Psoas muscle (tissue), 8 donors: Measurements from ENCODE around the gene CDHR2. TPM values are rescaled to one million over a fixed set of nuclear protein-coding genes. Genes with fewer than 3 reads are reported as not detected.

Experiments used
- ATAC-seq, 4 donors: fragments of 200-7000 bp; cut with Tn5 transposase; one replicate each; pipeline ENCODE4 v1.9.1; 2020; ENCODE audit warnings: moderate library complexity in 3 of 4, mild to moderate bottlenecking in 2 of 4
- DNase-seq, 2 donors: peaks; one replicate each; pipeline ENCODE4 v3.0.0-alpha.2; 2020
- H3K27ac ChIP-seq: fragments of 200-600 bp; one replicate; pipeline ENCODE4 v1.8.0; 2022
- H3K27me3 ChIP-seq, 3 donors: fragments of 200-600 bp in 1 of 3; one replicate each; pipeline versions ENCODE4 v1.6.1 to v1.8.0; 2013 to 2022; ENCODE audit warnings: low read length in 2 of 3, mild to moderate bottlenecking in 2 of 3, moderate library complexity in 1 of 3; ENCODE audit not compliant: insufficient read depth in 3 of 3
- H3K36me3 ChIP-seq, 2 donors: fragments of 200-600 bp in 1 of 2; one replicate each; pipeline versions ENCODE4 v1.6.1 to v1.8.0; 2013 to 2022; ENCODE audit warnings: low read depth in 1 of 2, mild to moderate bottlenecking in 1 of 2, moderate library complexity in 1 of 2; ENCODE audit not compliant: insufficient read depth in 1 of 2
- H3K4me1 ChIP-seq: fragments of 200-600 bp; one replicate; pipeline ENCODE4 v1.8.0; 2022
- H3K4me3 ChIP-seq: fragments of 200-600 bp; one replicate; pipeline ENCODE4 v1.8.0; 2022; ENCODE audit warnings: mild to moderate bottlenecking
- H3K9me3 ChIP-seq: fragments of 200-600 bp; one replicate; pipeline ENCODE4 v1.8.0; 2022
- WGBS, 3 donors: extraction: QIAGEN DNeasy Blood & Tissue Kit; methylation state at CpG; one replicate each; pipeline versions ENCODE4 v1.1.6 to v1.1.7; 2013; 5-methylcytosine and 5-hydroxymethylcytosine counted together
- intact Hi-C, 2 donors: fragments of 100-400 bp; cut with DNase I; formaldehyde crosslinking; loops; one replicate each; pipeline versions ENCODE4 v1.11.0 to v1.14.2; 2022
- polyA plus RNA-seq, 3 donors: library from polyadenylated mRNA; stranded (reverse); fragments of 200-250 nt; gene quantifications; one replicate each; pipeline ENCODE4 v1.2.3, GENCODE V29; 2013
- total RNA-seq, 4 donors: library from RNA; stranded (reverse); fragmentation: NEBNext Ultra II Directional in 2 of 4; extraction: Animal tissue kit (Norgen Biotek cat#: 25700) in 2 of 4; gene quantifications; one replicate each; pipeline versions ENCODE4 v1.2.1 to v1.2.4, GENCODE V29; 2021 to 2023
- TF ChIP-seq, protein P1 (sequence below): fragments of 200-600 bp; IDR thresholded peaks from one replicate; pipeline ENCODE4 v1.8.0; 2022; ENCODE audit warnings: antibody characterized with exemption
- donor health status: healthy with polysubstance abuse.
- donor health status: DM: no; HTN: no; CAD: no; lungs with moderate emphysema.
- donor health status: Bipolar disorder and iron deficiency.
- donor health status: healthy.
- donor health status: DM: yes; HTN: yes; CAD: no.
- donor health status: DM: no; HTN: no; CAD: no.
- donor health status: DM: no; HTN: no; CAD: no.
- donor health status: DM: yes; HTN: yes; CAD: no.

Gene CDHR2
- total and polyA plus RNA-seq, 7 donors = 0.03 to 0.30 (median 0.14) TPM; not detected in 3

DNA sequence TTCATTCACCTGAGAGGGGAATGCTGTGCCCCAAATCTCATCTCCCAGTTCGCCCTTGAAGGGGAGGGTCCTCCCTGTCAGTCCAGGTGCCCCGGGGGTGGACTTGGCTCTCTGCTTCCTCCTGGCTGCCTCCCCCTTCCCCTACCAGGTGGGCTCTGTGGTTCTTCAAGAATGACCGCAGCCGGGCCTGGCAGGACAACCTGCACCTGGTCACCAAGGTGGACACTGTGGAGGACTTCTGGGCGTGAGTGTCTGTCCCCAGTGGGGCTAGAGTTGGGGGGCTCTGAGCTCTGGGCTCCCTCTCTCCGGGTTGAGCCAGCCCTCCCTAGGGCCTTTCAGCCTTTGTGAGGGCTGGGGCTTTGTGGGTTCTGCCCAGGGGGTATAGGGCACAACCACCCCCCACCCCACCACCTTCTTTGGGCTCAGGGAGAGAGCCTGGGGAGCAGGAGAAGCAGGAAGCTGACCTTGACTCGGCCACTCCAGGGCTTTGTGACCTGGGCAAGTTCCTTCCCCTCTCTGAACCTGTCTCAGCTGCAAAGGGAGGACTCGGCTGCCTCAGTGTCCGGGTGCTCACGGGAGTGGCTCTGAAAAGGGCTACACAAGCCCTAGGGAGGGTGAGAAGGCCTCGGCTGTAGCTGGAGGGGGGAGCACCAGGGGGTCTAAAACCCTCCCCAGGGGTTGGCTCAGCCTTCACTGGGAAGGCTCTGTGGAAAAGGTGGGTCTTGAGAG is 94.5 kb downstream of the CDHR2 start:
- intact Hi-C loops = no loop called here
- TF ChIP-seq, protein P1, sequence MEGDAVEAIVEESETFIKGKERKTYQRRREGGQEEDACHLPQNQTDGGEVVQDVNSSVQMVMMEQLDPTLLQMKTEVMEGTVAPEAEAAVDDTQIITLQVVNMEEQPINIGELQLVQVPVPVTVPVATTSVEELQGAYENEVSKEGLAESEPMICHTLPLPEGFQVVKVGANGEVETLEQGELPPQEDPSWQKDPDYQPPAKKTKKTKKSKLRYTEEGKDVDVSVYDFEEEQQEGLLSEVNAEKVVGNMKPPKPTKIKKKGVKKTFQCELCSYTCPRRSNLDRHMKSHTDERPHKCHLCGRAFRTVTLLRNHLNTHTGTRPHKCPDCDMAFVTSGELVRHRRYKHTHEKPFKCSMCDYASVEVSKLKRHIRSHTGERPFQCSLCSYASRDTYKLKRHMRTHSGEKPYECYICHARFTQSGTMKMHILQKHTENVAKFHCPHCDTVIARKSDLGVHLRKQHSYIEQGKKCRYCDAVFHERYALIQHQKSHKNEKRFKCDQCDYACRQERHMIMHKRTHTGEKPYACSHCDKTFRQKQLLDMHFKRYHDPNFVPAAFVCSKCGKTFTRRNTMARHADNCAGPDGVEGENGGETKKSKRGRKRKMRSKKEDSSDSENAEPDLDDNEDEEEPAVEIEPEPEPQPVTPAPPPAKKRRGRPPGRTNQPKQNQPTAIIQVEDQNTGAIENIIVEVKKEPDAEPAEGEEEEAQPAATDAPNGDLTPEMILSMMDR = no peak
- H3K36me3 ChIP-seq = no peaks in the 10 kb centered on the region
- no peaks in the 10 kb centered on the region for H3K27me3 ChIP-seq
- H3K4me1 ChIP-seq = peaks cover 16% of the 10 kb centered on the region
- H3K27ac ChIP-seq = no peak overlapping the region
- ATAC-seq (no peak), DNase-seq (no peak)
- H3K4me3 ChIP-seq = no peak overlapping the region
- 77 to 87% (median 82%) methylated on average over 11 of the region's 11 CpGs for WGBS, 3 donors
- H3K9me3 ChIP-seq = no peaks in the 10 kb centered on the region

DNA sequence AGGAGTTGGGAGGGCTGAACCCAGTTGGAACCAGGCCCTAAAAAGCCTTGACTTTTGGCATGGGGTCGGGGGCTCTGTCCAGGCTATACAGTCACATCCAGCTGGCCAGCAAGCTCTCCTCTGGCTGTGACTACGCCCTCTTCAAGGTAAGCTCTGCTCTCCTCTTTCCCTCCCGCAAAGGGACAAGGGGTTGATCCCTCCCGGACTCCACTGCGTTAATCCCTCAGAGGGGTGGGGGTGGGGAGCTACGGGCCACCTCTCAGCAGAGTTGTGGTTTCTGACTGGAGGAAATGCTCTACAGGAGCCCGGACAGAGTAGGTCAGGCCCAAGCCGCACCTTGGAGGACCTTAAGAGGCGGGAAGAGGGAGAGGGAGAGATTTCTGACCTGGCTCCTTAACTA is 95.2 kb downstream of the CDHR2 start:
- H3K9me3 ChIP-seq = no peaks in the 10 kb centered on the region
- H3K36me3 ChIP-seq = no peaks in the 10 kb centered on the region
- no peak overlapping the region for H3K4me3 ChIP-seq
- peaks cover 16% of the 10 kb centered on the region for H3K4me1 ChIP-seq
- no peak overlapping the region for H3K27ac ChIP-seq
- 75 to 81% (median 77%) methylated on average over 9 of the region's 9 CpGs for WGBS, 3 donors
- H3K27me3 ChIP-seq = no peaks in the 10 kb centered on the region
- no peak for ATAC-seq
- no peak for DNase-seq
- intact Hi-C loops = no loop called here
- TF ChIP-seq, protein P1 = no peak

DNA sequence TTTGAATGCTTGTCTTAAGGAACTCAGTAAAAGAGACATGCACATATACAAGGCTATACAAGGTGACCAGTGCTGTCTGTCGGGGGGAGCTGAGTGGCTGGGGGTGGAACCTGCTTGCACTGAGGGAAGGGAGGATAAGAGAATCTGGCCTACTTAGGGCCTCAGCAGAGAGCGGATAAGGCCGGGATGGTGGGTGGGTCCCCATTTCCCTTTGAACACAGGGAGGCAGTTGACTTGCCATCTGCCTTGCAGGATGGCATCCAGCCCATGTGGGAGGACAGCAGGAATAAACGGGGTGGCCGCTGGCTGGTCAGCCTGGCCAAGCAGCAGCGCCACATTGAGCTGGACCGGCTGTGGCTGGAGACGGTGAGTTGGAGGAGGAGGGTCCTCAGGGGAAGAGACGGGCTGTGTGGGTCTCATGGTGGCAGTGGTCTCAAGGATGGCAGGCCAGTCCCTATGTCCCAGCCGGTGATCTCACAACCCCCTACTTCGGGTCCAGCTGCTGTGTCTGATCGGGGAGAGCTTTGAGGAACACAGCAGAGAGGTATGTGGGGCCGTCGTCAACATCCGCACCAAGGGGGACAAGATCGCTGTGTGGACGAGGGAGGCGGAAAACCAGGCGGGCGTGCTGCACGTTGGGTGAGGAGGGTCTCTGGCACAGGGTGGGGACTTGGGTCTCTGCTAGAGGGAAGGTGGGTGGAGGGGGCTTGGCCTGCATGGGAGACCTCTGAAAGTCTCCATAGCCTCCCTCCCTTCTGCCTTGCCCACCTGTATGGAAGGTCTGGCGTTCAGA is 95.9 kb downstream of the CDHR2 start:
- Histone ChIP-seq H3K9me3 (no peaks in the 10 kb centered on the region), H3K4me3 (no peak overlapping the region), H3K4me1 (peaks cover 16% of the 10 kb centered on the region), H3K27ac (no peak overlapping the region), H3K36me3 (no peaks in the 10 kb centered on the region), H3K27me3 (no peaks in the 10 kb centered on the region)
- TF ChIP-seq, protein P1 = no peak
- DNase-seq (no peak), ATAC-seq (no peak)
- intact Hi-C loops = loop anchor here (5.0 kb wide), 2 partner anchors 33 to 73 kb away; partner anchors contain the start of gene GPRIN1 (in 1 of the 2)
- WGBS, 3 donors = 82 to 89% (median 87%) methylated on average over 22 of the region's 22 CpGs

Other genes with a start within 250 kb of the CDHR2 start
- 100 to 1,000 TPM in 1 of 4 donors, 10 to 100 TPM in 3; 46.9 to 201 (median 74.3) TPM for gene KIAA1191, start 187.6 kb upstream of the CDHR2 start, total RNA-seq
- 10 to 100 TPM; 27.0 to 70.4 (median 42.5) TPM for gene KIAA1191, start 187.6 kb upstream of the CDHR2 start, polyA plus RNA-seq
- gene ARL10, start 183.9 kb upstream of the CDHR2 start, total RNA-seq = 1 to 10 TPM; 3.1 to 6.6 (median 5.0) TPM
- gene ARL10, start 183.9 kb upstream of the CDHR2 start, polyA plus RNA-seq = 1 to 10 TPM; 1.6 to 5.3 (median 3.9) TPM
- gene NOP16, start 160.7 kb upstream of the CDHR2 start, total RNA-seq = 10 to 100 TPM; 35.6 to 76.2 (median 59.9) TPM
- gene NOP16, start 160.7 kb upstream of the CDHR2 start, polyA plus RNA-seq = 100 to 1,000 TPM in 1 of 3 donors, 10 to 100 TPM in 2; 87.5 to 206 (median 90.4) TPM
- gene HIGD2A, start 160.6 kb upstream of the CDHR2 start, total RNA-seq = 100 to 1,000 TPM; 181 to 215 (median 212) TPM
- 100 to 1,000 TPM; 223 to 429 (median 332) TPM for gene HIGD2A, start 160.6 kb upstream of the CDHR2 start, polyA plus RNA-seq
- gene CLTB, start 132.8 kb upstream of the CDHR2 start, total RNA-seq = 100 to 1,000 TPM; 162 to 223 (median 217) TPM
- gene CLTB, start 132.8 kb upstream of the CDHR2 start, polyA plus RNA-seq = 100 to 1,000 TPM; 246 to 413 (median 340) TPM
- gene FAF2, start 101.0 kb upstream of the CDHR2 start, total RNA-seq = 10 to 100 TPM; 11.0 to 22.8 (median 14.4) TPM
- gene FAF2, start 101.0 kb upstream of the CDHR2 start, polyA plus RNA-seq = 10 to 100 TPM in 2 of 3 donors, 1 to 10 TPM in 1; 8.4 to 20.4 (median 14.7) TPM
- 10 to 100 TPM; 14.2 to 22.4 (median 16.5) TPM for gene RNF44, start 11.9 kb upstream of the CDHR2 start, total RNA-seq
- 10 to 100 TPM in 1 of 3 donors, 1 to 10 TPM in 2; 5.6 to 10.1 (median 8.3) TPM for gene RNF44, start 11.9 kb upstream of the CDHR2 start, polyA plus RNA-seq
- gene GPRIN1, start 60.8 kb downstream of the CDHR2 start, total RNA-seq = under 1 TPM; 0.21 to 0.71 (median 0.37) TPM
- 1 to 10 TPM in 1 of 3 donors, under 1 TPM in 2; 0.18 to 1.2 (median 0.23) TPM for gene GPRIN1, start 60.8 kb downstream of the CDHR2 start, polyA plus RNA-seq
- 1 to 10 TPM in 1 of 4 donors, under 1 TPM in 3; 0.32 to 1.2 (median 0.78) TPM for gene SNCB, start 81.2 kb downstream of the CDHR2 start, total RNA-seq
- gene SNCB, start 81.2 kb downstream of the CDHR2 start, polyA plus RNA-seq = under 1 TPM; 0.34 to 0.42 (median 0.38) TPM
- gene EIF4E1B, start 81.3 kb downstream of the CDHR2 start, total RNA-seq = not detected
- gene EIF4E1B, start 81.3 kb downstream of the CDHR2 start, polyA plus RNA-seq = under 1 TPM in 2 of 3 donors, not detected in 1; 0.04 to 0.62 TPM
- 10 to 100 TPM; 22.5 to 31.2 (median 28.2) TPM for gene TSPAN17, start 98.1 kb downstream of the CDHR2 start, total RNA-seq
- gene TSPAN17, start 98.1 kb downstream of the CDHR2 start, polyA plus RNA-seq = 10 to 100 TPM; 24.1 to 51.9 (median 25.8) TPM